AG09309 (cell line): Measurements from ENCODE around the gene ADAM19.

ENCODE experiments used
- DNase-seq: peaks from one replicate; pipeline ENCODE4 v3.0.0-alpha.2; 2010; ENCODE audit warnings: low read depth
- H3K4me3 ChIP-seq: 2 replicates; pipeline ENCODE4 v1.5.1; 2011; ENCODE audit warnings: mild to moderate bottlenecking, low read depth, low read length, moderate library complexity; ENCODE audit not compliant: control insufficient read depth
- CTCF ChIP-seq: IDR thresholded peaks from 2 replicates; pipeline ENCODE4 v1.5.1; 2011; ENCODE audit warnings: mild to moderate bottlenecking, low read depth, low read length, inconsistent platforms; ENCODE audit not compliant: insufficient read depth, control insufficient read depth; ENCODE audit errors: missing control alignments

Gene ADAM19

DNA sequence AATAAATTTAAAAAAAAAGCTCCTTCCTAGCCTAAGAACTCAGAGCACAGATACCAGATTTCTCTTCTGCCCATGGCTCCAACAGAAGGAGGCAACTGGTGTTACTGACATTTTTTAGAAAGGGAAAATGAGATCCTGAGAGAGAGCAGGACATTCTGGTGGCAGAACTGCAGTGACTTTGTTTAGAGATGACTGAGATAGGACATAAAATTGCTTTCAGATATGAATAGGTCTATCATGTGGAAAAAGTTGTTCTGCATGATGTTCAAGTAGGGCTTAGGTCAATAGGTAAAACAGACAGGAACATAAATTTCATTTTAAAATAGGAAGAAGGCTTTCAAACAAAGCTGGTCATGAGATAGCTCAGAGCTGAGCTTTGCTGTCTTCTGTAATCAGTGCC lies 66.0 kb downstream of the ADAM19 start:
- no peak overlapping the region for H3K4me3 ChIP-seq
- TF ChIP-seq CTCF = no peak
- no peak for DNase-seq

DNA sequence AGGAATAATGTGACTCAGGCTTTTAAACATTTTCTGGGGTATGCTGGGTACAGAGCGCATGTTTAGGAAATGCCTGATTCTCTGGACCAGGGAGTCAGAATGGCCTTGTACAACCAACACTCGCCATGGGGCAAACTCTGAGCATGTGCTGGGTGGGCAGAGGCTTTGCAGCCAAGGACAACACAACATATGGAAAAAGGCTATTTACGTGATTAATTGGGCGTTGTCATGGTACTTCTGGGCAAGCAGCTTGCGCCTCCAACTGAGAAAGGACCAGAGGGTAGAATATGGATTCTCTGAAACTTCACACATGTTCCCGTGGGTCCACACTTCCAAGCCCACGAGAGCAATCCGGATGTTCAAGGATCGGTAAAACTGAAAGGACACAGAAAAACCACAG lies 66.5 kb downstream of the ADAM19 start:
- TF ChIP-seq CTCF = no peak
- DNase-seq = no peak
- H3K4me3 ChIP-seq = no peak overlapping the region

DNA sequence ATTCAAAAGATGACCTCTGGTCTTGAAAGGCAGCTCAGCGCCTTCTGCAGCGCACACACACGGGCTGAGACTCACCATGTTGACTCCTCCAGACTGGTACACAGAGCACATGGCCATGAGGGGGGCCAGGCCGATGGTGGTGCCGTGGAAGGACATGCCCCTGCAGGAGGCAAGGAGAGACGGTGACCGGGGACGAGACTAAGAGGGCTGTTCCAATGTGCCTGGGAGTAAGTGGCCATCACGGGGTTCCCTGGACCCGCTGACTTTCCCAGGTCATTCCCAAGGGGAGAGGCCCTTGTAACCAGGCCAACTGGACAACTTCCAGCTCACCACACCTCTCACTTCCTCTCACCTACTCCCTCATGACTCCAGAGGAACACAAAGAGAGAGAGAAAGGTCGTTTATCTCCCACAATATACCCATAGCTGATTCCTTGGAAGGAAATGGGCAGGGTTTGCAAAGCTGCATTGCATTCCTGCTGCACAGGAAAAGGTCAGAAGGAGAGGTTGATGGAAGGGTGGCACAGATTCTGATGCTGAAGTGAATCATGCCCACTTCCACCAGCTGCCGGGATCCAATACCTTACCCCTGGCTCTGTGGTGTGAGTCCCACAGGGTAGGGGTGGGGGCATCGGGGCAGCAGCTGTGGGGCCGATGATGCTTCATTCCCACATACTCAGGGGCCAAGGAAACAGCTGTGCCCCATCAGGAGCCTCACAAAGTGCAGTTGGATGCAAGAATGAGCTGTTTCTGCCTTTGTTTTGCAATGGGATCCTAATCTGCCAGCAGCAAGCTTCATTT lies 68.4 kb downstream of the ADAM19 start:
- no peak overlapping the region for H3K4me3 ChIP-seq
- no peak for DNase-seq
- no peak for TF ChIP-seq CTCF

- no peak overlapping the region for H3K4me3 ChIP-seq
- no peak for TF ChIP-seq CTCF
- no peak for DNase-seq
These were observed 69.4 kb downstream of the ADAM19 start for GRCh38 chr5:157506066-157506590.

GRCh38 chr5:157505496-157505895 lies 70.1 kb downstream of the ADAM19 start:
- H3K4me3 ChIP-seq = no peak overlapping the region
- TF ChIP-seq CTCF = no peak

GRCh38 chr5:157504053-157504452 lies 71.5 kb downstream of the ADAM19 start:
- no peak for DNase-seq
- no peak overlapping the region for H3K4me3 ChIP-seq
- TF ChIP-seq CTCF = no peak

More at GRCh38 chr5:157505496-157505895, 70.1 kb downstream of the ADAM19 start:
- no peak for DNase-seq
